DND-41 (cell line): ENCODE data around the gene GPR42.

Experiments
- EZH2 ChIP-seq: IDR thresholded peaks from 3 replicates; pipeline ENCODE4 v1.6.1; 2012; ENCODE audit warnings: borderline replicate concordance, low read depth, mild to moderate bottlenecking, moderate library complexity, low read length, inconsistent platforms; ENCODE audit not compliant: severe bottlenecking
- TF ChIP-seq, protein P1 (sequence below): IDR thresholded peaks from 2 replicates; pipeline ENCODE4 v1.5.1; 2012; ENCODE audit warnings: borderline replicate concordance, low read length, moderate library complexity, mild to moderate bottlenecking; ENCODE audit not compliant: poor library complexity, severe bottlenecking; ENCODE audit errors: extremely low read depth

DNA sequence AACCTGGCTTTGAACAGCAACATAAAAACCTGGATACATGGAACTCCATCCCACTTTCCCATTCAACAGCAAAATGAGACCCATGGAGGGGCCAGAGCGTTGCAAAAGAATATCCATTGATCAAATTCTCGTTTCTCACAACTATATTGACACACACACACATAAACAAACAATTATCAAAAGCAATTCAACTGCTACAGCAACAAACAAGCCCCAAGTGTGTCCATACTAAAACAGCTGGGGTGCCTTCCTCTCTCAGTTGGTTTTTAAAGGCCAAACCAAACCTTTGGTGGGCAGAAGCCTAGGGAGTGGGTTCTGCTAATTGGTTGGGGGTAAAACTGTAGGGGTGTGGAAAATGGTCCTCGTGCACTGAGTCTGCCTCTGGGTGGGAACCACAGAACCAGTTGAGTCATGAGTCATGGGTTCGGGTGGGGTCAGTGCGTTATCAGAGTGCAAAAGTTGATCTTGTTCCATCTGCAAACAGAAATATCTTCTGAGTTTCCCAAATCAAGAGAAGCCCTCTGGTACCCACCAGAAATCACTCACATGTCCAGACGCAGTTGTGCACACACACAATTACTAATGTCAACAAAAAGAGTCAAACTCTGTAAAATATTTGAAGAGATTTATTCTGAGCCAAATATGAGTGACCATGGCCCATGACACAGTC lies 18.5 kb downstream of the GPR42 start:
- TF ChIP-seq, protein P1, sequence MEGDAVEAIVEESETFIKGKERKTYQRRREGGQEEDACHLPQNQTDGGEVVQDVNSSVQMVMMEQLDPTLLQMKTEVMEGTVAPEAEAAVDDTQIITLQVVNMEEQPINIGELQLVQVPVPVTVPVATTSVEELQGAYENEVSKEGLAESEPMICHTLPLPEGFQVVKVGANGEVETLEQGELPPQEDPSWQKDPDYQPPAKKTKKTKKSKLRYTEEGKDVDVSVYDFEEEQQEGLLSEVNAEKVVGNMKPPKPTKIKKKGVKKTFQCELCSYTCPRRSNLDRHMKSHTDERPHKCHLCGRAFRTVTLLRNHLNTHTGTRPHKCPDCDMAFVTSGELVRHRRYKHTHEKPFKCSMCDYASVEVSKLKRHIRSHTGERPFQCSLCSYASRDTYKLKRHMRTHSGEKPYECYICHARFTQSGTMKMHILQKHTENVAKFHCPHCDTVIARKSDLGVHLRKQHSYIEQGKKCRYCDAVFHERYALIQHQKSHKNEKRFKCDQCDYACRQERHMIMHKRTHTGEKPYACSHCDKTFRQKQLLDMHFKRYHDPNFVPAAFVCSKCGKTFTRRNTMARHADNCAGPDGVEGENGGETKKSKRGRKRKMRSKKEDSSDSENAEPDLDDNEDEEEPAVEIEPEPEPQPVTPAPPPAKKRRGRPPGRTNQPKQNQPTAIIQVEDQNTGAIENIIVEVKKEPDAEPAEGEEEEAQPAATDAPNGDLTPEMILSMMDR = no peak
- no peak for TF ChIP-seq EZH2
